Tibial nerve (tissue), 4 donors: ENCODE measurements around the gene MN1.

Experiments used
- CTCF ChIP-seq, 5 experiments: fragments of 200-600 bp in 3 of 5; fragments of 450-650 bp in 2 of 5; sonication (generic) in 3 of 5; IDR thresholded peaks; one replicate each; pipeline ENCODE4 v1.5.1; 2016 to 2019; ENCODE audit warnings: antibody characterized with exemption in 5 of 5, mild to moderate bottlenecking in 3 of 5, moderate library complexity in 2 of 5
- EP300 ChIP-seq, 2 donors: sonication (generic); formaldehyde crosslinking; IDR thresholded peaks; one replicate each; pipeline ENCODE4 v1.6.1; 2017; ENCODE audit warnings: antibody characterized with exemption in 2 of 2, mild to moderate bottlenecking in 1 of 2
- POLR2A ChIP-seq, 2 donors: fragments of 450-650 bp; IDR thresholded peaks; one replicate each; pipeline ENCODE4 v1.6.1; 2017; ENCODE audit warnings: antibody characterized with exemption in 2 of 2, mild to moderate bottlenecking in 2 of 2, moderate library complexity in 2 of 2

- TF ChIP-seq CTCF (IDR thresholded peaks at IDR 0.05) (no peak), POLR2A (IDR thresholded peaks at IDR 0.05) (no peak), EP300 (IDR thresholded peaks at IDR 0.05) (no peak)
These were observed 3.0 kb downstream of the MN1 start for GRCh38 chr22:27798511-27799014.
